ENCODE data around the gene RGS2. TPM values are rescaled to one million over a fixed set of nuclear protein-coding genes. Genes with fewer than 3 reads are reported as not detected.

The RGS2 gene
- total RNA-seq, 2 experiments from 2014 or later: 6.2 to 6.5 TPM

DNA sequence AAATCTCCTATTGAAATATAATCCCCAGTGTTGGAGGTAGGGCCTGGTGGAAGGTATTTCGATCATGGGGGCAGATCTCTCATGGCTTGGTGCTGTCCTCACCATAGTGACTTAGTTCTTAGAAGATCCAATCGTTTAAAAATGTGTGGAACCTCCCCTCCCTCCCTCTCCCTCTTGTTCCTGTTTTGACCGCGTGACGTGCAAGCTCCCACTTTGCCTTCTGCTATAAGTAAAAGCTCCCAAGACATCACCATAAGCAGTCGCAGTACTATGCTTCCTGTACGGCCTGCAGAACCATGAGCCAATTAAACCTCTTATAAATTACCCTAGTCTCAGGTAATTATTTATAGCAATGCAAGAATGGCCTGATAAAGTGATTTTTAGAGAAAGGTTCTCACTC lies 10.9 kb upstream of the RGS2 start:
- no peak overlapping the region for H3K4me3 Mint-ChIP-seq

GRCh38 chr1:192801451-192801850 lies 7.4 kb upstream of the RGS2 start:
- Mint-ChIP-seq H3K9me3 (ENCODE audit: insufficient read depth) (no peaks in the 10 kb centered on the region), H3K4me1 (ENCODE audit: low read depth) (no peaks in the 10 kb centered on the region), H3K36me3 (ENCODE audit: low read depth) (no peaks in the 10 kb centered on the region), H3K27me3 (ENCODE audit: low read depth) (no peaks in the 10 kb centered on the region), H3K4me3 (no peak overlapping the region), H3K27ac (no peak overlapping the region)
- ChIA-PET POLR2A (no interaction called here), CTCF (no interaction called here)
- DNase-seq (no peak), ATAC-seq (no peak)

More for the DNA sequence above, 10.9 kb upstream of the RGS2 start:
- H3K27me3 Mint-ChIP-seq (ENCODE audit: low read depth): peaks cover 7% of the 10 kb centered on the region
- no peaks in the 10 kb centered on the region for H3K36me3 Mint-ChIP-seq (ENCODE audit: low read depth)
- H3K4me1 Mint-ChIP-seq (ENCODE audit: low read depth): no peaks in the 10 kb centered on the region
- DNase-seq (no peak), ATAC-seq (no peak)
- ChIA-PET POLR2A (no interaction called here), CTCF (interaction anchor here (0.8 to 1.3 kb wide), 2 partner anchors 9 to 13 kb away, joined by 3 read pairs; no protein-coding TSS in a partner anchor)
- H3K9me3 Mint-ChIP-seq (ENCODE audit: insufficient read depth): no peaks in the 10 kb centered on the region
- no peak overlapping the region for H3K27ac Mint-ChIP-seq

- Mint-ChIP-seq H3K27me3 (ENCODE audit: low read depth) (peaks cover 7% of the 10 kb centered on the region), H3K4me1 (ENCODE audit: low read depth) (peaks cover 8% of the 10 kb centered on the region), H3K27ac (no peak overlapping the region), H3K36me3 (ENCODE audit: low read depth) (no peaks in the 10 kb centered on the region), H3K9me3 (ENCODE audit: insufficient read depth) (no peaks in the 10 kb centered on the region), H3K4me3 (no peak overlapping the region)
- ATAC-seq: no peak
- POLR2A ChIA-PET: no interaction called here
- CTCF ChIA-PET: no interaction called here
- DNase-seq: no peak
These were observed 6.4 kb upstream of the RGS2 start for GRCh38 chr1:192802406-192802805.

GRCh38 chr1:192803501-192803900 lies 5.3 kb upstream of the RGS2 start:
- H3K4me3 Mint-ChIP-seq: no peak overlapping the region
- ATAC-seq: no peak
- no peak overlapping the region for H3K27ac Mint-ChIP-seq
- DNase-seq: no peak
- ChIA-PET POLR2A (no interaction called here), CTCF (interaction anchor here (1.1 kb wide), 1 partner anchor 216 kb away, joined by 5 read pairs; no protein-coding TSS in a partner anchor)
- no peaks in the 10 kb centered on the region for H3K36me3 Mint-ChIP-seq (ENCODE audit: low read depth)
- peaks cover 12% of the 10 kb centered on the region for H3K27me3 Mint-ChIP-seq (ENCODE audit: low read depth)
- no peaks in the 10 kb centered on the region for H3K9me3 Mint-ChIP-seq (ENCODE audit: insufficient read depth)
- H3K4me1 Mint-ChIP-seq (ENCODE audit: low read depth): peaks cover 17% of the 10 kb centered on the region

GRCh38 chr1:192805832-192806323 lies 3.0 kb upstream of the RGS2 start:
- DNase-seq (peak; percentile 54), ATAC-seq (peak; percentile 21)
- peaks cover 12% of the 10 kb centered on the region for H3K27me3 Mint-ChIP-seq (ENCODE audit: low read depth)
- peaks cover 26% of the 10 kb centered on the region for H3K4me1 Mint-ChIP-seq (ENCODE audit: low read depth)
- no peaks in the 10 kb centered on the region for H3K36me3 Mint-ChIP-seq (ENCODE audit: low read depth)
- no peak overlapping the region for H3K4me3 Mint-ChIP-seq
- ChIA-PET POLR2A (interaction anchor here (1.0 kb wide), 1 partner anchor 253 kb away, joined by 4 read pairs; the partner anchor contains the start of genes RO60 and UCHL5), CTCF (interaction anchor here (0.7 to 6.6 kb wide), 16 partner anchors 9 to 330 kb away, joined by 3 to 80 read pairs (median 5); partner anchors contain the start of gene UCHL5)
- no peak overlapping the region for H3K27ac Mint-ChIP-seq
- no peaks in the 10 kb centered on the region for H3K9me3 Mint-ChIP-seq (ENCODE audit: insufficient read depth)

- Mint-ChIP-seq H3K36me3 (ENCODE audit: low read depth) (no peaks in the 10 kb centered on the region), H3K27me3 (ENCODE audit: low read depth) (peaks cover 12% of the 10 kb centered on the region), H3K9me3 (ENCODE audit: insufficient read depth) (no peaks in the 10 kb centered on the region), H3K27ac (no peak overlapping the region), H3K4me3 (peak overlapping the region; percentile 87), H3K4me1 (ENCODE audit: low read depth) (peaks cover 26% of the 10 kb centered on the region)
- ATAC-seq (no peak), DNase-seq (no peak)
- ChIA-PET POLR2A (interaction anchor here (0.6 to 3.5 kb wide), 3 partner anchors 214 to 252 kb away, joined by 3 to 21 read pairs (median 4); partner anchors contain the start of genes RO60 and UCHL5), CTCF (interaction anchor here (0.6 to 6.6 kb wide), 22 partner anchors 8 to 333 kb away, joined by 3 to 80 read pairs (median 4); partner anchors contain the start of gene UCHL5)
These were observed 1.4 kb upstream of the RGS2 start for GRCh38 chr1:192807211-192808162.

GRCh38 chr1:192808163-192808517 lies 699 bp upstream of the RGS2 start:
- Mint-ChIP-seq H3K36me3 (ENCODE audit: low read depth) (no peaks in the 10 kb centered on the region), H3K27me3 (ENCODE audit: low read depth) (peaks cover 12% of the 10 kb centered on the region), H3K4me3 (peak overlapping the region; percentile 87), H3K9me3 (ENCODE audit: insufficient read depth) (no peaks in the 10 kb centered on the region), H3K4me1 (ENCODE audit: low read depth) (peaks cover 26% of the 10 kb centered on the region), H3K27ac (peak overlapping the region; percentile 53)
- ATAC-seq (no peak), DNase-seq (no peak)
- POLR2A ChIA-PET: interaction anchor here (3.5 kb wide), 1 partner anchor 251 kb away, joined by 21 read pairs; the partner anchor contains the start of genes RO60 and UCHL5
- CTCF ChIA-PET: interaction anchor here (0.7 to 6.6 kb wide), 10 partner anchors 70 to 334 kb away, joined by 3 to 80 read pairs (median 7); partner anchors contain the start of gene UCHL5

GRCh38 chr1:192809307-192810252 lies 741 bp downstream of the RGS2 start:
- Mint-ChIP-seq H3K27me3 (ENCODE audit: low read depth) (peaks cover 12% of the 10 kb centered on the region), H3K4me1 (ENCODE audit: low read depth) (peaks cover 26% of the 10 kb centered on the region), H3K36me3 (ENCODE audit: low read depth) (no peaks in the 10 kb centered on the region), H3K9me3 (ENCODE audit: insufficient read depth) (no peaks in the 10 kb centered on the region), H3K27ac (peak overlapping the region; percentile 87), H3K4me3 (peak overlapping the region; percentile 87)
- ChIA-PET CTCF (interaction anchor here (1.3 to 6.6 kb wide), 3 partner anchors 14 to 222 kb away, joined by 3 to 80 read pairs (median 3); no protein-coding TSS in a partner anchor), POLR2A (interaction anchor here (0.6 to 3.5 kb wide), 3 partner anchors 175 to 299 kb away, joined by 3 to 21 read pairs (median 4); partner anchors contain the start of genes RO60 and UCHL5)
- DNase-seq: peak; percentile 79
- ATAC-seq: peak; percentile 43

- ChIA-PET POLR2A (interaction anchor here (3.5 kb wide), 1 partner anchor 248 kb away, joined by 21 read pairs; the partner anchor contains the start of genes RO60 and UCHL5), CTCF (interaction anchor here (0.8 to 6.6 kb wide), 6 partner anchors 13 to 313 kb away, joined by 3 to 80 read pairs (median 3); no protein-coding TSS in a partner anchor)
- Mint-ChIP-seq H3K4me3 (peak overlapping the region; percentile 87), H3K27me3 (ENCODE audit: low read depth) (peaks cover 12% of the 10 kb centered on the region), H3K4me1 (ENCODE audit: low read depth) (peaks cover 26% of the 10 kb centered on the region), H3K27ac (no peak overlapping the region), H3K9me3 (ENCODE audit: insufficient read depth) (no peaks in the 10 kb centered on the region), H3K36me3 (ENCODE audit: low read depth) (no peaks in the 10 kb centered on the region)
- ATAC-seq (no peak), DNase-seq (no peak)
These were observed 1.5 kb downstream of the RGS2 start for GRCh38 chr1:192810253-192810880.

GRCh38 chr1:192811006-192811405 lies 2.2 kb downstream of the RGS2 start:
- Mint-ChIP-seq H3K4me3 (no peak overlapping the region), H3K9me3 (ENCODE audit: insufficient read depth) (no peaks in the 10 kb centered on the region), H3K27ac (no peak overlapping the region), H3K36me3 (ENCODE audit: low read depth) (no peaks in the 10 kb centered on the region), H3K4me1 (ENCODE audit: low read depth) (peaks cover 26% of the 10 kb centered on the region), H3K27me3 (ENCODE audit: low read depth) (peaks cover 13% of the 10 kb centered on the region)
- DNase-seq (no peak), ATAC-seq (no peak)
- POLR2A ChIA-PET: interaction anchor here (0.6 kb wide), 1 partner anchor 312 kb away, joined by 3 read pairs; no protein-coding TSS in a partner anchor
- CTCF ChIA-PET: interaction anchor here (0.8 to 2.9 kb wide), 6 partner anchors 9 to 313 kb away, joined by 3 to 8 read pairs (median 3); no protein-coding TSS in a partner anchor
